Adipocyte (in vitro differentiated cells): ENCODE measurements around the gene DTWD1.
A peak's percentile ranks its signal among the peaks of the same experiment; 100 is the strongest.
"Not testable (repeated sequence)": the region's sequence is repeated elsewhere in the genome, so short reads cannot be mapped to it uniquely, and the experiment has no call there.

Source experiments
- DNase-seq: peaks from one replicate; pipeline ENCODE4 v3.0.0-alpha.2; 2015; ENCODE audit warnings: low read depth
- H3K27me3 ChIP-seq: replicated peaks from 2 replicates; pipeline ENCODE4 v1.7.0; 2013; ENCODE audit warnings: mild to moderate bottlenecking, low read length, moderate library complexity; ENCODE audit not compliant: control insufficient read depth, insufficient read depth
- H3K36me3 ChIP-seq: 2 replicates; pipeline ENCODE4 v1.7.0; 2013; ENCODE audit warnings: low read length, mild to moderate bottlenecking, moderate library complexity; ENCODE audit not compliant: control insufficient read depth, insufficient read depth, severe bottlenecking
- H3K4me1 ChIP-seq: 2 replicates; pipeline ENCODE4 v1.7.0; 2013; ENCODE audit warnings: mild to moderate bottlenecking, low read length, moderate library complexity; ENCODE audit not compliant: control insufficient read depth, insufficient read depth
- H3K4me3 ChIP-seq: 2 replicates; pipeline ENCODE4 v1.7.0; 2013; ENCODE audit warnings: mild to moderate bottlenecking, low read length, moderate library complexity
- H3K9ac ChIP-seq: 2 replicates; pipeline ENCODE4 v1.7.0; 2013; ENCODE audit warnings: mild to moderate bottlenecking, low read length, moderate library complexity
- H3K9me3 ChIP-seq: 2 replicates; pipeline ENCODE4 v1.7.0; 2013; ENCODE audit warnings: mild to moderate bottlenecking, low read length, moderate library complexity; ENCODE audit not compliant: control insufficient read depth

The DTWD1 gene

DNA sequence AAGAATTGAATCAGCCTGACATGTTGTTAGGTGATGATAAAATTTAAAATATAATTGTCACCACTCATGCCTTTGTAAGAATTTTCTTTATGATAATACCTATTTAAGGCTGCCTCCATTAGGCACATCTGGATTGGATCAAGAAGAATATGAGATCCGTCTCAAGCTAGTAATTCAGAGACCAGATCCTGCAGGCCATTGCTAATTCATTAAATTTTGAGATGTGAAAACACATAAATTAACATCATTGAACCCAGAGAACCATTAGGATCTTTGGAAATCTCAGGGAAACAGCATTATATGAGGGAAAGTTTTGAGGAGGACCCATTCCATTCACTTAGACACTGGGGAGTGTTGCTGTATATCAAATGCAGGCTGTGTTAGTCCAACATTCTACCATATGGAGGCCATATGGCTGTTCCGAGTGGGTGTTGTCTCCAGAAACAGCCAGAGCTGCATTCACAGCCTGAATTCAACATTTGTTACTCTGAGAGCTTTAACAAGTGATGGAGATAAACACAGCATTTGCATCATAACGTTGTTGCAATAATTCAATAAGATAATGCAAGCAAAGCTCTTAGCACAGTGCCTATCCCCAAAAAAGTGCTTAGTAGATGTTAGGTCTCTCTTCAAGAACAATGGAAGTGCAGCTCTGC lies 67.4 kb downstream of the DTWD1 start:
- Histone ChIP-seq H3K9me3 (no peaks in the 10 kb centered on the region), H3K27me3 (no peaks in the 10 kb centered on the region), H3K9ac (no peak overlapping the region), H3K4me3 (no peak overlapping the region), H3K36me3 (no peaks in the 10 kb centered on the region), H3K4me1 (peaks cover 21% of the 10 kb centered on the region)
- DNase-seq = no peak

DNA sequence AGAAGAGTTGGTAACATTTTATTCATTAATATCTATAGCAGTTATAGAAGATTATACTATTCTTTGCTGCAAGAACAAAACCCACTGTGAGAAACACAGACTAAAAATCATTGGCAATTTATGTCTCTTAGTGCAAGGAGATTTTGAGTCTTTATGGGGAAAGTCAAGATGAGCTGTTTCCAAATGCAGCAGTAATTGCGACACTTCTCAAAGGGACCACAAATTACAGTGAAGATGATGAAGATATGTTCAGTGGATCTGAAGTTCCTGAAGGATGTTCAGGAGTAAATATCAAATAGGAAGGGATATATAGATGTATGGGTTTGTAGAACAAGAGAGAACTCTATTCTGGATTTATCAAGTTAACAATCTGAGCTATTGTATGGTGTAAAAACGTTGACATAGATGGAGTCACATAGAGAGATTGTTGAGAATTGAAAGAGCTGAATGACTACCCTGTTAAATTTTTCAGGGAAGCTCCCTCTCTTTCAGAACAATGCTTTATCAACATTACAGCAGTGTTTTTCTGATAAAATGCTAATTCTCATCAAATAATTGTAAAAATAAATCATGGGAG lies 71.8 kb downstream of the DTWD1 start:
- H3K27me3 ChIP-seq = no peaks in the 10 kb centered on the region
- peaks cover 51% of the 10 kb centered on the region for H3K4me1 ChIP-seq
- peak; percentile 63 for DNase-seq
- no peaks in the 10 kb centered on the region for H3K36me3 ChIP-seq
- peak overlapping the region; percentile 74 for H3K9ac ChIP-seq
- H3K4me3 ChIP-seq = no peak overlapping the region
- H3K9me3 ChIP-seq = no peaks in the 10 kb centered on the region

DNA sequence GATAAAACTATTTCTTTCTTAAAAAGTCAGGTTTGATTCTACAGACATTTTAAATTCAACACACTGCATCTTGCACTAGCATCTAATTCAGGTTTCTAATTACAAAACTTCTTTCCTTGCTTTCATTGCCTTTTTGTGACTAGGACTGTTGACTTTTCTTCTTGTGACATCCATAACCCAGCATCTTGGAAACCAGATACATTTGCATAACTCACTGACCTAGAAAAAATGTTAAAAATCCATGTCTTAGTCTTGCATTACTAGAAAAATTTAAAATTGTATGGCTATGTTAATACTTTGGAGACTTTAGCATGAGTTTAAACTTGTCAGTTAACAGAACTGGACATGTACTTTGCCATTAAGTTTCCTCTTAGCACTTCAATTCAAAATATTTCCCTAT lies 72.7 kb downstream of the DTWD1 start:
- H3K9me3 ChIP-seq = no peaks in the 10 kb centered on the region
- peak; percentile 82 for DNase-seq

DNA sequence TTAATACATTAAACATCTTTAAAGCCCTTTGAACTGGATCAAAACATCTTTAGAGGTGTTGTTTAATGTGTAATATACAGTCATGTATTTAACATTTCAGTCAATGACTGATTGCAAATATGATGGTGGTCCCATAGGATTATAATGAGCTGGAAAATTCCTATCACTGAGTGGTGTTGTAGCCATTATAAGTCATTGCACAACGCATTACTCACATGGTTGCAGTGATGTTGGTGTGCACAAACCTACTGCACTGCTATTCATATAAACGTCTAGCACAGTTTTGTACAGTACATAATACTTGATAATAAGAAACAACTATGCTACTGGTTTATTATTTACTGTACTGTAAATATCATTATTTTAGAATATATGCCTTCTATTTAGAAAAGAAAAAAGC lies 75.6 kb downstream of the DTWD1 start:
- DNase-seq = no peak
- no peaks in the 10 kb centered on the region for H3K9me3 ChIP-seq
- H3K36me3 ChIP-seq = no peaks in the 10 kb centered on the region
- H3K4me3 ChIP-seq = no peak overlapping the region
- no peak overlapping the region for H3K9ac ChIP-seq
- peaks cover 51% of the 10 kb centered on the region for H3K4me1 ChIP-seq
- no peaks in the 10 kb centered on the region for H3K27me3 ChIP-seq

More for the DNA sequence above, 72.7 kb downstream of the DTWD1 start:
- Histone ChIP-seq H3K4me1 (peaks cover 51% of the 10 kb centered on the region), H3K27me3 (no peaks in the 10 kb centered on the region), H3K4me3 (no peak overlapping the region), H3K9ac (peak overlapping the region; percentile 75), H3K36me3 (no peaks in the 10 kb centered on the region)

DNA sequence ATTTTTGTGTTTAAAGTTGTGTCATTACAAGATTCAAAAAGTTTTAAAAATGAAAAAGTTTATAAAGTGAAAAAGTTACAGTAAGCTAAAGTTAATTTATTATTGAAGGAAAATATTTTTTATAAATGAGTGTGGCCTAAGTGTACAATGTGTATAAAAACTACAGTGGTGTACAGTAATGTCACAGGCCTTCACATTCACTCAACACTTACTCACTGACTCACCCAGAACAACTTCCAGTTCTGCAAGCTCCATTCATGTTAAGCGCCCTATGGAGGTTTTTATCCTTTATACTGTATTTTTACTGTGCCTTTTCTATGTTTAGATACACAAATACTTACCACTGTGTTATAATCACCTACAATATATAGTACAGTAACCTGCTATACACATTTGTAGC lies 76.3 kb downstream of the DTWD1 start:
- Histone ChIP-seq H3K4me1 (peaks cover 46% of the 10 kb centered on the region), H3K9ac (no peak overlapping the region), H3K36me3 (no peaks in the 10 kb centered on the region), H3K27me3 (no peaks in the 10 kb centered on the region), H3K4me3 (no peak overlapping the region), H3K9me3 (no peaks in the 10 kb centered on the region)
- DNase-seq = no peak

DNA sequence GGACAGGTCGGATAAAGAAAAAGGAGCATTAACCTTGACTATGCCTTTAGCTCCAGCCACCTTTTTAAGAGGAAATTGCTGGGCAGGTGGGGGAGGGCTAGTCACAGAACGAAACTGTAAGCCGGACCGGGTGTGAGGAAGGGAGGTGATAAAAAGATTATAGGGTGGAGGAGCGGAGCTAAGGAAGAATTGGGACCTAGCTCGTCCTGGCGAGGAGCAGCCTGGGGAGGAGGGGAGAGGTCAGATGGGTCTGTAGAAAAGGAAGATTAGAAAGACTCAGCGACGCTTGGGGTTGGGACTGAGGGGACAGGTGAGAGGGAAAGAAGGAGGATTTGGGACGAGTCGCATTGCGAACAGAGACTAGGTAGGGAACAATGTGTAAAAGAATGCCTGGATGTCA lies 82.1 kb downstream of the DTWD1 start:
- H3K9me3 ChIP-seq, H3K9ac ChIP-seq, H3K36me3 ChIP-seq, H3K4me1 ChIP-seq, H3K4me3 ChIP-seq, H3K27me3 ChIP-seq, DNase-seq: not testable (repeated sequence)
